Measurements from ENCODE around the gene TBC1D10B. TPM values are rescaled to one million over a fixed set of nuclear protein-coding genes. Genes with fewer than 3 reads are reported as not detected.

Gene TBC1D10B
- total RNA-seq, 1 experiment from 2014 or later, result 49.2 TPM

- no peaks in the 10 kb centered on the region for H3K79me2 ChIP-seq (ENCODE audit: insufficient read depth, low read length)
- peaks cover 19 to 42% of the 10 kb centered on the region in 2 experiments for H3K4me1 ChIP-seq (ENCODE audit: control insufficient read depth in 1 of 2, insufficient read depth in 2 of 2, low read length in 2 of 2)
- no peaks in the 10 kb centered on the region for H3K36me3 ChIP-seq (ENCODE audit: control insufficient read depth in 1 of 2, insufficient read depth in 2 of 2, low read length in 2 of 2)
- H3K4me3 ChIP-seq (replicated peaks in 1 of 2; ENCODE audit: low read depth in 1 of 2, low read length in 2 of 2), result no peak overlapping the region
- ATAC-seq, result no peak
- POLR2A ChIA-PET, result interaction anchor here (0.5 kb wide), 1 partner anchor 275 kb away, joined by 4 read pairs; the partner anchor contains the start of gene PRR14
- H3K27ac ChIP-seq (ENCODE audit: low read depth, low read length), result no peak overlapping the region; the same call in 1 of the 2 replicates
- H3K4me2 ChIP-seq (ENCODE audit: low read length), result no peak overlapping the region
- CTCF ChIA-PET, result no interaction called here
- H2AFZ ChIP-seq (ENCODE audit: low read depth, low read length, poor library complexity, severe bottlenecking), result no peak overlapping the region
- BruUV-seq (replicated peaks), result no TSS peak
- RAD21 ChIA-PET (ENCODE audit: low non-redundant PET in 1 of 2, low total read pairs in 2 of 2, uncharacterized antibody in 2 of 2, unreplicated experiment in 2 of 2), result no interaction called here
- H3K9ac ChIP-seq (ENCODE audit: low read length), result no peak overlapping the region
- no peaks in the 10 kb centered on the region for H3K9me2 ChIP-seq (ENCODE audit: insufficient read depth)
- TF ChIP-seq ZNF274 (IDR thresholded peaks at IDR 0.05; ENCODE audit: low read depth, low read length) (no peak), RAD21 (IDR thresholded peaks at IDR 0.05; ENCODE audit: low read depth) (no peak), EZH2 (IDR thresholded peaks at IDR 0.05) (no peak), POLR2AphosphoS5 (IDR thresholded peaks at IDR 0.05; ENCODE audit: low read depth, low read length) (no peak), EZH2phosphoT487 (IDR thresholded peaks at IDR 0.05; ENCODE audit: borderline replicate concordance) (no peak), ELF1 (IDR thresholded peaks at IDR 0.05; ENCODE audit: borderline replicate concordance, low read depth) (no peak), ZBTB33 (IDR thresholded peaks at IDR 0.05; ENCODE audit: extremely low read depth, insufficient replicate concordance, low read length) (no peak), SIN3A (IDR thresholded peaks at IDR 0.05; ENCODE audit: low read depth) (no peak), SP1 (IDR thresholded peaks at IDR 0.05; ENCODE audit: low read depth) (no peak), TCF7L2 (IDR thresholded peaks at IDR 0.05; ENCODE audit: borderline replicate concordance, extremely low read depth, insufficient read depth, insufficient read length) (no peak), MAX (IDR thresholded peaks at IDR 0.05) (no peak), JUND (IDR thresholded peaks at IDR 0.05) (no peak), CEBPB (IDR thresholded peaks at IDR 0.05; ENCODE audit: low read depth) (no peak), YY1 (IDR thresholded peaks at IDR 0.05; ENCODE audit: extremely low read depth, insufficient replicate concordance, low read depth, low read length) (no peak)
- TF ChIP-seq, protein P1, sequence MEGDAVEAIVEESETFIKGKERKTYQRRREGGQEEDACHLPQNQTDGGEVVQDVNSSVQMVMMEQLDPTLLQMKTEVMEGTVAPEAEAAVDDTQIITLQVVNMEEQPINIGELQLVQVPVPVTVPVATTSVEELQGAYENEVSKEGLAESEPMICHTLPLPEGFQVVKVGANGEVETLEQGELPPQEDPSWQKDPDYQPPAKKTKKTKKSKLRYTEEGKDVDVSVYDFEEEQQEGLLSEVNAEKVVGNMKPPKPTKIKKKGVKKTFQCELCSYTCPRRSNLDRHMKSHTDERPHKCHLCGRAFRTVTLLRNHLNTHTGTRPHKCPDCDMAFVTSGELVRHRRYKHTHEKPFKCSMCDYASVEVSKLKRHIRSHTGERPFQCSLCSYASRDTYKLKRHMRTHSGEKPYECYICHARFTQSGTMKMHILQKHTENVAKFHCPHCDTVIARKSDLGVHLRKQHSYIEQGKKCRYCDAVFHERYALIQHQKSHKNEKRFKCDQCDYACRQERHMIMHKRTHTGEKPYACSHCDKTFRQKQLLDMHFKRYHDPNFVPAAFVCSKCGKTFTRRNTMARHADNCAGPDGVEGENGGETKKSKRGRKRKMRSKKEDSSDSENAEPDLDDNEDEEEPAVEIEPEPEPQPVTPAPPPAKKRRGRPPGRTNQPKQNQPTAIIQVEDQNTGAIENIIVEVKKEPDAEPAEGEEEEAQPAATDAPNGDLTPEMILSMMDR (IDR thresholded peaks at IDR 0.05 in 2 of 3, conservative IDR thresholded peaks at IDR 0.05 in 1 of 3; ENCODE audit: borderline replicate concordance in 1 of 3, insufficient read depth in 1 of 3, low read depth in 2 of 3, low read length in 2 of 3), result no peak
- TF ChIP-seq, protein P2, sequence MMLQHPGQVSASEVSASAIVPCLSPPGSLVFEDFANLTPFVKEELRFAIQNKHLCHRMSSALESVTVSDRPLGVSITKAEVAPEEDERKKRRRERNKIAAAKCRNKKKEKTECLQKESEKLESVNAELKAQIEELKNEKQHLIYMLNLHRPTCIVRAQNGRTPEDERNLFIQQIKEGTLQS (IDR thresholded peaks at IDR 0.05), result no peak
- TF ChIP-seq, protein P3, sequence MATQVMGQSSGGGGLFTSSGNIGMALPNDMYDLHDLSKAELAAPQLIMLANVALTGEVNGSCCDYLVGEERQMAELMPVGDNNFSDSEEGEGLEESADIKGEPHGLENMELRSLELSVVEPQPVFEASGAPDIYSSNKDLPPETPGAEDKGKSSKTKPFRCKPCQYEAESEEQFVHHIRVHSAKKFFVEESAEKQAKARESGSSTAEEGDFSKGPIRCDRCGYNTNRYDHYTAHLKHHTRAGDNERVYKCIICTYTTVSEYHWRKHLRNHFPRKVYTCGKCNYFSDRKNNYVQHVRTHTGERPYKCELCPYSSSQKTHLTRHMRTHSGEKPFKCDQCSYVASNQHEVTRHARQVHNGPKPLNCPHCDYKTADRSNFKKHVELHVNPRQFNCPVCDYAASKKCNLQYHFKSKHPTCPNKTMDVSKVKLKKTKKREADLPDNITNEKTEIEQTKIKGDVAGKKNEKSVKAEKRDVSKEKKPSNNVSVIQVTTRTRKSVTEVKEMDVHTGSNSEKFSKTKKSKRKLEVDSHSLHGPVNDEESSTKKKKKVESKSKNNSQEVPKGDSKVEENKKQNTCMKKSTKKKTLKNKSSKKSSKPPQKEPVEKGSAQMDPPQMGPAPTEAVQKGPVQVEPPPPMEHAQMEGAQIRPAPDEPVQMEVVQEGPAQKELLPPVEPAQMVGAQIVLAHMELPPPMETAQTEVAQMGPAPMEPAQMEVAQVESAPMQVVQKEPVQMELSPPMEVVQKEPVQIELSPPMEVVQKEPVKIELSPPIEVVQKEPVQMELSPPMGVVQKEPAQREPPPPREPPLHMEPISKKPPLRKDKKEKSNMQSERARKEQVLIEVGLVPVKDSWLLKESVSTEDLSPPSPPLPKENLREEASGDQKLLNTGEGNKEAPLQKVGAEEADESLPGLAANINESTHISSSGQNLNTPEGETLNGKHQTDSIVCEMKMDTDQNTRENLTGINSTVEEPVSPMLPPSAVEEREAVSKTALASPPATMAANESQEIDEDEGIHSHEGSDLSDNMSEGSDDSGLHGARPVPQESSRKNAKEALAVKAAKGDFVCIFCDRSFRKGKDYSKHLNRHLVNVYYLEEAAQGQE (IDR thresholded peaks at IDR 0.05; ENCODE audit: low read depth), result no peak
- DNase-seq (ENCODE audit: low read depth, low spot score), result no peak
- intact Hi-C loops (cut with micrococcal nuclease), result no loop called here
- no peaks in the 10 kb centered on the region for H3K9me3 ChIP-seq (ENCODE audit: control insufficient read depth in 1 of 2, insufficient read depth in 1 of 2, low read depth in 1 of 2, low read length in 2 of 2)
- H3K27me3 ChIP-seq (ENCODE audit: insufficient read depth, low read length), result no peaks in the 10 kb centered on the region
- no peaks in the 10 kb centered on the region for H4K20me1 ChIP-seq (ENCODE audit: insufficient read depth)
Measured at GRCh38 chr16:30375864-30376263, 5.6 kb upstream of the TBC1D10B start.
